Activated T-helper 9 cell treated with anti-CD3 and anti-CD28 coated beads, Interleukin-2, amount 50 U/mL, for 16 hours (primary cell): ENCODE data around the gene ARMC2.

ENCODE experiments used
- DNase-seq: peaks from one replicate; pipeline ENCODE4 v3.0.0-alpha.2; 2020; ENCODE audit warnings: low read depth

The ARMC2 gene

GRCh38 chr6:109019911-109020310 is 171.7 kb downstream of the ARMC2 start:
- no peak for DNase-seq

DNA sequence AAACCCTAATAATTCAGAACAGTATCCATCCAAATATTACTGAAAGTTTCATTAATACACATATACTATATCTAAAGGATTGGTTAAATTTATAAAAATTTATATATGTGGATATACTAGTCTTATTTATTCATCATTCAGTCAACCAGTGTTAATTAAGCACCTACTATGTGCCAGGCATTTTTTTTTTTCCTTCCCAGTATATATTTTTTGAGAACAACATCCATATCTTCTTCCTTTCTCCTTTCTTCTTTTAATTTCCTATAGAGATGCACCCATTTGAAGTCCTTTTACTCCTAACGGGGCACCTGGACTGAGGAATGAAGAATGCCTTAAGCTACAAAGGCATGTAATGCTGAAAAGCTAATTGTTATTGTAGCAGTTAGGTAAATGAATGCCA is 173.6 kb downstream of the ARMC2 start:
- no peak for DNase-seq

DNA sequence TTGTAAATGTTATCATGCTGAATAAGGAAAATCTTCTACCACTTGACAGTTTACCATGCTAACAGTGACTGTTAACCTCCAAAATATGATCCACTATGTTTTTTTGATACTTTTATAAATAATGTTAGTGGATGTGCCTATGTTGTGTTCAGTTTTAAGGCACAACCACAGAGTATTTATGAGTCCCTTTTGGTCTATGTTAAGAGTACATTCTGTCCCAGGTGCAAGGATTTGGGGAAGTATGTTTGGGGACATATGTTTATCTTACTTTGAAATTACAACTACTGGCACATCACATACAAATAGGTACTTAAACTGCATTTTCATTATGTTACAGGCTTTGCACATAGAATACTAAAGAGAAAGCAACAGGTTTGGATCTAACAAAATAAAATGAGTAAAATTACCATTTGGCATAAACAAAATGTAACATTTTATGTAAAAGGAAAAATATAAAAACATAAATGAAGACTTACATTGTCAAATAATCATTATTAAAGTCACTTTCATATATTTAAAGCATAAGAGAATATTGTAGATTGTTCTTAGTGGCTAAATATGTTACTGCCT is 175.2 kb downstream of the ARMC2 start:
- DNase-seq = no peak
